SK-N-SH (cell line): ENCODE measurements around the gene MAMDC4.

Source experiments
- EZH2phosphoT487 ChIP-seq: fragments of 200-600 bp; sonication (generic); IDR thresholded peaks from 2 replicates; pipeline ENCODE4 v1.6.1; 2017; ENCODE audit warnings: low read depth, mixed run types, mild to moderate bottlenecking, antibody characterized with exemption, moderate library complexity, borderline replicate concordance
- FOXM1 ChIP-seq: IDR thresholded peaks from 2 replicates; pipeline ENCODE4 v1.4.0; 2012; ENCODE audit warnings: low read depth, mild to moderate bottlenecking
- GATA2 ChIP-seq: sonication (generic); formaldehyde crosslinking; IDR thresholded peaks from 2 replicates; pipeline ENCODE4 v1.5.0; 2020; ENCODE audit warnings: mild to moderate bottlenecking, missing genetic modification reagents
- MXI1 ChIP-seq: IDR thresholded peaks from 2 replicates; pipeline ENCODE4 v1.6.1; 2012; ENCODE audit warnings: mild to moderate bottlenecking, low read depth, low read length, improper control_type of control experiment
- NRF1 ChIP-seq: IDR thresholded peaks from 2 replicates; pipeline ENCODE4 v1.6.1; 2012; ENCODE audit warnings: low read depth, mild to moderate bottlenecking, low read length
- POLR2AphosphoS5 ChIP-seq: IDR thresholded peaks from 2 replicates; pipeline ENCODE4 v1.6.1; 2012; ENCODE audit warnings: low read depth, low read length
- SIN3A ChIP-seq: IDR thresholded peaks from 2 replicates; pipeline ENCODE4 v1.6.1; 2012; ENCODE audit warnings: low read depth, mild to moderate bottlenecking, low read length, moderate library complexity, borderline replicate concordance
- TCF12 ChIP-seq: IDR thresholded peaks from 2 replicates; pipeline ENCODE4 v1.4.0; 2012
- TF ChIP-seq, protein P1 (sequence below): fragments of 200-600 bp; sonication (generic); IDR thresholded peaks from 2 replicates; pipeline ENCODE4 v1.6.1; 2017; ENCODE audit warnings: antibody characterized with exemption, mild to moderate bottlenecking, moderate library complexity

DNA sequence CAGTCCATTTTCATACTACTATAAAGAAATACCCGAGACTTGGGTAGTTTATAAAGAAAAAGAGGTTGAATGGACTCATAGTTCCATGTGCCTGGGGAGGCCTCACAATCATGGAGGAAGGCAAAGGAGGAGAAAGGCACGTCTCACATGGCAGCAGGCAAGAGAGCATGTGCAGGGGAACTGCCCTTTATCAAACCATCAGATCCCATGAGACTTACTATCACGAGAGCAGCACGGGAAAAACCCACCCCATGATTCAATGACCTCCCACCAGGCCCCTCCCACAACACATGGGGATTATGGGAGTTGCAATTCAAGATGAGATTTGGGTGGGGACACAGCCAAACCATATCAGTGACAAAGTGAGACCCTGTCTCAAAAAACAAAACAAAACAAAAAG is 54.1 kb downstream of the MAMDC4 start:
- TF ChIP-seq POLR2AphosphoS5 (no peak), GATA2 (CRISPR knock-in tag) (no peak), TCF12 (no peak), NRF1 (no peak), SIN3A (no peak), FOXM1 (no peak), EZH2phosphoT487 (no peak), MXI1 (no peak)
- TF ChIP-seq, protein P1, sequence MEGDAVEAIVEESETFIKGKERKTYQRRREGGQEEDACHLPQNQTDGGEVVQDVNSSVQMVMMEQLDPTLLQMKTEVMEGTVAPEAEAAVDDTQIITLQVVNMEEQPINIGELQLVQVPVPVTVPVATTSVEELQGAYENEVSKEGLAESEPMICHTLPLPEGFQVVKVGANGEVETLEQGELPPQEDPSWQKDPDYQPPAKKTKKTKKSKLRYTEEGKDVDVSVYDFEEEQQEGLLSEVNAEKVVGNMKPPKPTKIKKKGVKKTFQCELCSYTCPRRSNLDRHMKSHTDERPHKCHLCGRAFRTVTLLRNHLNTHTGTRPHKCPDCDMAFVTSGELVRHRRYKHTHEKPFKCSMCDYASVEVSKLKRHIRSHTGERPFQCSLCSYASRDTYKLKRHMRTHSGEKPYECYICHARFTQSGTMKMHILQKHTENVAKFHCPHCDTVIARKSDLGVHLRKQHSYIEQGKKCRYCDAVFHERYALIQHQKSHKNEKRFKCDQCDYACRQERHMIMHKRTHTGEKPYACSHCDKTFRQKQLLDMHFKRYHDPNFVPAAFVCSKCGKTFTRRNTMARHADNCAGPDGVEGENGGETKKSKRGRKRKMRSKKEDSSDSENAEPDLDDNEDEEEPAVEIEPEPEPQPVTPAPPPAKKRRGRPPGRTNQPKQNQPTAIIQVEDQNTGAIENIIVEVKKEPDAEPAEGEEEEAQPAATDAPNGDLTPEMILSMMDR, result no peak
